ENCODE measurements around the gene IP6K1.
A peak's percentile ranks its signal among the peaks of the same experiment; 100 is the strongest.
"Not testable (repeated sequence)": the region's sequence is repeated elsewhere in the genome, so short reads cannot be mapped to it uniquely, and the experiment has no call there.

The IP6K1 gene

DNA sequence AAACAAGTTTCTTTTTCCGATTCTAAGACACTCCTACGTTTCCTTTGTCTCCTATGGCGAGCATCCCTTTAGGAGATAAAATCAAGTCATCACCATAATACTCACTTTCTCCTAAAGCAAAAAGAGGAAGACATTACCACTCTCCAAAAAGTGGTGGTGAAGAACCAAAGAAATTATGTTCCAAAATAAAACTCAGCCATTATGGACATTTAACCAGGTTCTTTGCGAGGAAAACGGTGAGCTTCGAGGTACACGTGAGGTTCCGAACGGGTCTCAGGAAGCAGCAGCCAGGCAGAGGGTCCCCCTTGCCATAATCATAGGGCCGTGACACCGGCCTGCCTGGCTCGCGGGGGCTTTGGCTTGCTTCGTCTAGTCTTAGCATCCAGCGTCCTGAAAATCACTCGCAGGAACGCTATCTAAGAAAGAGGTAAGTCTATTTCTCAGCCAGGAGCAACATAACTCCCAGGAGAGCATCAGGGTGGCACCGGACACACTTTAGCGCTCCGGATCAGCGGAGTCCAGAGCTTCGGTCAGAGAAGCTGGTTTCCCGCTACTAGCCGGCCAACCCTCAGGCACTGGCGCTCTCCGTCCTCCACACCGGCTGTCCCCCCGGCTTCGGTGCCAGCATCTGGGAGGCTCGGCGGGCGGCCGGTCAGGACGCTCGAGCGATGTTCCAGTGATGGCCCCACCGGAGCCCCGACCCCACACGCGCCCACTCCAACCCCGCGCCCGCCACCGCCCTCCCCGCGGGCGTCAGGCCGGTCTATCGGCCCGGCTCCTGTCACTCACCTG, 581 bp downstream of the IP6K1 start:
- H3K4me3 ChIP-seq (ENCODE audit: low read depth, low read length): peak overlapping the region; percentile 92
- DNase-seq (ENCODE audit: low read depth): peak; percentile 53
- TF ChIP-seq, protein P1, sequence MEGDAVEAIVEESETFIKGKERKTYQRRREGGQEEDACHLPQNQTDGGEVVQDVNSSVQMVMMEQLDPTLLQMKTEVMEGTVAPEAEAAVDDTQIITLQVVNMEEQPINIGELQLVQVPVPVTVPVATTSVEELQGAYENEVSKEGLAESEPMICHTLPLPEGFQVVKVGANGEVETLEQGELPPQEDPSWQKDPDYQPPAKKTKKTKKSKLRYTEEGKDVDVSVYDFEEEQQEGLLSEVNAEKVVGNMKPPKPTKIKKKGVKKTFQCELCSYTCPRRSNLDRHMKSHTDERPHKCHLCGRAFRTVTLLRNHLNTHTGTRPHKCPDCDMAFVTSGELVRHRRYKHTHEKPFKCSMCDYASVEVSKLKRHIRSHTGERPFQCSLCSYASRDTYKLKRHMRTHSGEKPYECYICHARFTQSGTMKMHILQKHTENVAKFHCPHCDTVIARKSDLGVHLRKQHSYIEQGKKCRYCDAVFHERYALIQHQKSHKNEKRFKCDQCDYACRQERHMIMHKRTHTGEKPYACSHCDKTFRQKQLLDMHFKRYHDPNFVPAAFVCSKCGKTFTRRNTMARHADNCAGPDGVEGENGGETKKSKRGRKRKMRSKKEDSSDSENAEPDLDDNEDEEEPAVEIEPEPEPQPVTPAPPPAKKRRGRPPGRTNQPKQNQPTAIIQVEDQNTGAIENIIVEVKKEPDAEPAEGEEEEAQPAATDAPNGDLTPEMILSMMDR (conservative IDR thresholded peaks at IDR 0.05; ENCODE audit: low read depth, low read length): no peak

DNA sequence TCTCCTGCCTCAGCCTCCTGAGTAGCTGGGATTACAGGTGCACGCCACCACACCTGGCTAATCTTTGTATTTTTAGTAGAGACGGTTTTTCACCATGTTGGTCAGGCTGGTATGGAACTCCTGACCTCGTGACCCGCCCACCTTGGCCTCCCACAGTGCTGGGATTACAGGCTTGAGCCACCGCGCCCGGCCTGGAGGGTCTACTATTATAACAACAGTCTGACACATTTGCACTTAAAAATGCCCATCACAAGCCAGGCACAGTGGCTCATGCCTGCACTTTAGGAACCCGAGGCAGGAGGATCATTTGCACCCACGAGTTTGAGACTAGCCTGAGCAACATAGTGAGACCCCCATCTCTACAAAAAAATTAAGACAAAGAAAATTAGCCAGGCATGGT, 4.1 kb downstream of the IP6K1 start:
- not testable (repeated sequence) for H3K4me3 ChIP-seq (ENCODE audit: low read depth, low read length); DNase-seq (ENCODE audit: low read depth)

DNA sequence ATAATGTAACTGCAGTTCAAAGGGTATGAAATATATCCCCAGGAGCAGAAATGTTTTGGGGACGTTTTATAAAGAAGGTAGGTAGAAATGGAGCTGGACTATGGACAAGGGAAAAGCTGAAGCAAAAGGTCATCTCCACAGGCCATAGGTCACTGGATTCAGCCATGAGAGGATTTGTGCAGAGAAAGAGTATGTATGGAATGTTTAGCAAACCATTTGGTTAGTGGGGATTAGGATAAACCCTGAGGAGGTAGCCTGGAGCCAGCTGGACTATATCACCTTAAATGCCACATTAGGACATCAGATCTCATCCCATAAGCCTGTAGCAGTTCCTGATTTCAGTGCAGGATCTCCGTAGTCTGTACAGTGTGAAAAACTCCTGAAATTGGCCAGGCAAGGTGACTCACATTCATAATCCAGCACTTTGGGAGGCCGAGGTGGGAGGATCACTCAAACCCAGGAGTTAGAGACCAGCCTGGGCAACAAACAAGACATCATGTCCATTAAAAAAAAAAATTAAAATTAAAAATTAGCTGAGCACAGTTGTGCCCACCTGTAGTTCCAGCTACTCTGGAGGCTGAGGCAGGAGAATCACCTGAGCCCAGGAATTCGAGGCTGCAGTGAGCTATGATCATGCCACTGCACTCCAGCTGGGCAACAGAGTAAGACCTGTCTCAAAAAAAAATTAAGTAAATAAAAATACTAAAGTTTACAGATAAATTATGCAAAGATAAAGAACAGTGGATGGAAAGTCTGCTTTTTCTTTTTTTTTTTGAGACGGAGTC, 4.7 kb downstream of the IP6K1 start:
- TF ChIP-seq, protein P1 (conservative IDR thresholded peaks at IDR 0.05; ENCODE audit: low read depth, low read length): no peak
- no peak overlapping the region for H3K4me3 ChIP-seq (ENCODE audit: low read depth, low read length)
- no peak for DNase-seq (ENCODE audit: low read depth)

DNA sequence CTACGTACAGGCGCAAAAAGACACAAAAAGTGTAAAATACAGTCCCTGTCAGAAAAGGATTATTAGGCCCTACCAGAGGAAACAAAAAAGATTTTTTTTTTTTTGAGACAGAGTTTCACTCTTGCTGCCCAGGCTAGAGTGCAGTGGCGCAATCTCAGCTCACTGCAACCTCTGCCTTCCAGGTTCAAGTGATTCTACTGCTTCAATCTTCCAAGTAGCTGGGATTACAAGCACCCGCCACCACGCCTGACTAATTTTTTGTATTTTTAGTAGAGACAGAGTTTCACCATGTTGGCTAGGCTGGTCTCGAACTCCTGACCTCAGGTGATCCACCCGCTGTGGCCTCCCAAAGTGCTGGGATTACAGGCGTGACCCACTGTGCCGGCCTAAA, 5.4 kb downstream of the IP6K1 start:
- H3K4me3 ChIP-seq (ENCODE audit: low read depth, low read length); DNase-seq (ENCODE audit: low read depth): not testable (repeated sequence)

DNA sequence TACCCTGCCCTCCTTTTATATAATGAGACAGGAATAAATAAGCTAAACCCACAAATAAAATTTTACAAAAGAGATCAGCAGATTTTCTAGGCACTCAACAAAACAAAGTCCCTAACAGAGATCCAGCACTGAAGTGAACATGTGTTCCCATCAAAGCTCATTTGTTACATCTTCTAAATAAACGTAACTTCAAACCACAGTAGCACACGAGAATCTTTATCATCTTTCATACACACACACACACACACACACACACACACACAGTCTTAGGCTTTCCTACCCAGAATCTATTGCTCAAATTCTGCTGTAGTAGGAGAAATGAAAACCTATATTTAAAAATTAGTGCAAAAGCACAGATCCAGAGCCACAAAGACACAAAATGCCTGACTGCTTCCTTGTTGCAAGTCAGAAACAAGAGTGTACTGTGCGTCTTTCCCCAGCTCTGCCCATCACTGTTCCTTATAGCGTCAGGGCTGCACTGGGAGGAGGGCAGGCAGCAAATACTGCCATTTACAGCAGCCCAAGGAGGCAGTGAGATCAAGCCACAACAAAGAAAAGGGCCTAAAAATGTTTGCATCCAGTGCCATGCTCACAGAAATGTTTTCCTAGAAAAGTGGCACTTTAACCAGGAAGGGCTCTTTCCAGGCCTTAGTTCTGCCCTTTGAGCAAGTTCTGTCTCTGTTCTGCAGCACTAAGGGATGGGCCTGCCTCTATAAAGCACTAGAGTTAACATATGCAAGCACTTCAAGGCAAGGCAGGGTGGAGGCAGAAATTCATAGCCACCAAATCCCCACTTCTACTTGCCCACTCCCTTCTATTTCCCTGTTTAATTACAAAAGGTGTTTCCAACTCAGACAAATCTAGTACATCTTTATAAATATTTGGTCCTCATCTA, 6.0 kb downstream of the IP6K1 start:
- TF ChIP-seq, protein P1 (conservative IDR thresholded peaks at IDR 0.05; ENCODE audit: low read depth, low read length): no peak
- H3K4me3 ChIP-seq (ENCODE audit: low read depth, low read length): no peak overlapping the region
- peak; percentile 30 for DNase-seq (ENCODE audit: low read depth)

DNA sequence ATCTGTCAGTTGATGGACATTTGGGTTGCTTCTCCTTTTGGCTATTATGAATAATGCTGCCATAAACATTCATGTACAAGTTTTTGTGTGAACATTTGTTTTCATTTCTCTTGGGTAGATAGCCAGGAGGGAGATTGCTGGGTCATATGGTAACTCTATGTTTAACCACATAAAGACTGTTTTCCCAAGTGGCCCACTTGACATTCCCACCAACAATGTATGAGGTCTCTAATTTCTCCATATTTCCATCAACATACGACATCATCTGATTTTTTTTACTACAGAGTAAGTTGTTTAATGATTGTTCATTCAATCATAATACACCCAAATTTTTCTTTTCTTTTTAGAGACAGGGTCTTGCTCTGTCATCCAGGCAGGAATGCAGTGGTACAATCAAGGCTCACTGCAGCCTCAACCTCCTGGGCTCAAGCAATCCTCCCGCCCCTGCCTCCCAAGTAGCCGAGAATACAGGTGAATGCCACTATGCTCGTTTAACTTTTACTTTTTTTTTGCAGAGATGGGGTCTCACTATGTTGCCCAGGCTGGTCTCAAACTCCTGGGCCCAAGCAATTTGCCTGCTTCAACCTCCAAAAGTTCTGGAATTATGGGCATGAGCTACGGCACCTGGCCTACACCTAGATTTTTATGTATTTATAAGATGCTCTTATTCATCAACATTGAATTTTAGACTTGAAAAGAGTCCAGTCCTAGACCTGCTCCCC, 6.8 kb downstream of the IP6K1 start:
- H3K4me3 ChIP-seq (ENCODE audit: low read depth, low read length): no peak overlapping the region
- TF ChIP-seq, protein P1 (conservative IDR thresholded peaks at IDR 0.05; ENCODE audit: low read depth, low read length): no peak
- DNase-seq (ENCODE audit: low read depth): no peak

DNA sequence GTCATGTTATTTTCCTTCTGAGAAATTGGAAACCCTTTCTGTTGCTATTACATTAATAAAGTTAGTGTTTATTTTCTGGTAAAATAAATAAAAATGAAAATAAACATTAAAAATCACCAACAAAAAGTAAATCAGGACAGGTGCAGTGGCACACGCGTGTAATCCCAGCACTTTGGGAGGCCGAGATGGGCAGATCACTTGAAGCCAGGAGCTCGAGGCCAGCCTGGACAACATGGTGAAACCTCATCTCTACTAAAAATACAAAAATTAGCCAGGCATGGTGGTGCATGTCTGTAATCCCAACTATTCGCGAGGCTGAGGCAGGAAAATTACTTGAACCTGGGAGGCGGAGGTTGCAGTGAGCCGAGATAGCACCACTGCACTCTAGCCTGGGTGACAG, 10.2 kb downstream of the IP6K1 start:
- H3K4me3 ChIP-seq (ENCODE audit: low read depth, low read length); DNase-seq (ENCODE audit: low read depth): not testable (repeated sequence)

DNA sequence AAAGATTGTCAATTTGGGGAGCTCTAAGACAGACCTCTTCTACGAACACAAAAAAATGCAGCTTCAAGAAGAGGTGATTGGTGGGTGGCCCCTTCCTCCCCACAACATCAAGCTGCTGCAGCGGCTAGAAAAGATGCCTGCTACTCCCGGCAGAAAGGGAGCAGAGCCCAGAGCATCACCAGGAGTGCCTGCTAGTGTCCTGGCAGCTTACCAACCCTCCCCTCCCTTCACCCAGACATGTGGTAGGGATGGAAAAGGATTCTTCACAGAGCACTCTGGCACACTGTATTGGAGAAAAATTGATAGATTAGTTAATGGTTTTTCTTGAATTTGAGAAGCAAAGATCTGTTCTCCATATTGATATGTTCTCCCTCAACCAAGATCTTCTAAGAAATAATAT, 10.8 kb downstream of the IP6K1 start:
- TF ChIP-seq, protein P1 (conservative IDR thresholded peaks at IDR 0.05; ENCODE audit: low read depth, low read length): no peak
- no peak overlapping the region for H3K4me3 ChIP-seq (ENCODE audit: low read depth, low read length)
- no peak for DNase-seq (ENCODE audit: low read depth)
